GM12874 (cell line): ENCODE measurements around the gene VTI1A.

ENCODE experiments used
- TF ChIP-seq, protein P1 (sequence below): IDR thresholded peaks from 2 replicates; pipeline ENCODE4 v1.5.1; 2011; ENCODE audit warnings: low read depth, mild to moderate bottlenecking, control low read depth, low read length, moderate library complexity; ENCODE audit not compliant: insufficient read depth

VTI1A gene

DNA sequence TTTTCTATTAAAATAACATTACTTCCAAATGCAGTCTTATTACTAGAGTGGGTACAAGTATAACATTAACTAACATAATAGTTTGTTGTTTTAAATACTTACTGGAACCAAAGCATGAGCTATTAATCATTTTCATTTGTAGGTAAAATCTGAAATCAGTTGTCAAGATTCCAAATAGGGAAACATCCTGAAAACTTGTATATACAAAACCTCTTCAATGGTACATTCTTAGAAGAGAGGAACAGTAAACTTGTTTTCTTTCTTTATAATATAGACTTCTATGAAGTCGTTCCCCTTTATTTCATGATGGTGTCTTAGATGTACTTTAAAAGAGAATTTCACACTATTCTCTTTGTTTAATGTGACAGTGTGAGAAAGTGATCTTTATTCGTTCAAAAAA lies 85.9 kb downstream of the VTI1A start:
- TF ChIP-seq, protein P1, sequence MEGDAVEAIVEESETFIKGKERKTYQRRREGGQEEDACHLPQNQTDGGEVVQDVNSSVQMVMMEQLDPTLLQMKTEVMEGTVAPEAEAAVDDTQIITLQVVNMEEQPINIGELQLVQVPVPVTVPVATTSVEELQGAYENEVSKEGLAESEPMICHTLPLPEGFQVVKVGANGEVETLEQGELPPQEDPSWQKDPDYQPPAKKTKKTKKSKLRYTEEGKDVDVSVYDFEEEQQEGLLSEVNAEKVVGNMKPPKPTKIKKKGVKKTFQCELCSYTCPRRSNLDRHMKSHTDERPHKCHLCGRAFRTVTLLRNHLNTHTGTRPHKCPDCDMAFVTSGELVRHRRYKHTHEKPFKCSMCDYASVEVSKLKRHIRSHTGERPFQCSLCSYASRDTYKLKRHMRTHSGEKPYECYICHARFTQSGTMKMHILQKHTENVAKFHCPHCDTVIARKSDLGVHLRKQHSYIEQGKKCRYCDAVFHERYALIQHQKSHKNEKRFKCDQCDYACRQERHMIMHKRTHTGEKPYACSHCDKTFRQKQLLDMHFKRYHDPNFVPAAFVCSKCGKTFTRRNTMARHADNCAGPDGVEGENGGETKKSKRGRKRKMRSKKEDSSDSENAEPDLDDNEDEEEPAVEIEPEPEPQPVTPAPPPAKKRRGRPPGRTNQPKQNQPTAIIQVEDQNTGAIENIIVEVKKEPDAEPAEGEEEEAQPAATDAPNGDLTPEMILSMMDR = no peak

DNA sequence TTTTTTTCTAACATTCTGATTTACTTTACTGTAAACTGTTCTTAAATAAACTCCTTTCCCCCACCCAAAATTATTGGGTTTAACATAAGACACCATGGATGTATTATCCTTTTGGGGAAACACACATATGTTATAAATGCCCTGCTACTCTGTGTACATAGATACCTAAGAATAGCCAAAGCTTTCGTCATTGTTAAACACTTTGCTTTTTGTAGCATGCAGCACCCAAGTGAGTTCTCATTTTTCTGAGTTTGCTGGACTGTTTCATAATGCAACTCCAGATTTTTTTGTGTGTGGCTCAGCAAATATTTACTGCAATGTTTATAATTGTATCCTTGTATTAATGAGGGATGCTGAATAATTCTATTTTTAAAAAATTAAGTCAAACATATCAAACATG lies 86.9 kb downstream of the VTI1A start:
- TF ChIP-seq, protein P1 = no peak

DNA sequence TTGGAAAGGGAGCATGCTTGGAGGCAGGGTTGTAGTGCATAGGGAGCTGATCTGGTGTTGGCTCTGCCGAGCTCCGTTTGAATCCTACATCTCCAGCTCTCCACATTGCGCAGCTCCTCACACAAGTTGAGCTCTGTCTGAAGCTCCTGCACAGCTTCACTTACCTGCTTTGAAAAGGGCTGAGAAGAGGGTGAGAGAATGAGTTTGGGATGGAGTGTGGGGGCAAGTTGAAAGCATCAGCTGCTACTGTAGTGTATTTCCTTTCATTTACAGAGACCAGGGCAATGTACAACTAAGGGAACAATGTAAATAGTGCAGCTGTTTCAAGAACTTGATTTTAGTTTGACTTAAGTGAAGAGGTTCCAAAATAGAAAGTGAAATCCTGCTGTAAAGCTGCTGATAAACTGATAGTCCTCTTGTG lies 88.5 kb downstream of the VTI1A start:
- TF ChIP-seq, protein P1 = no peak

DNA sequence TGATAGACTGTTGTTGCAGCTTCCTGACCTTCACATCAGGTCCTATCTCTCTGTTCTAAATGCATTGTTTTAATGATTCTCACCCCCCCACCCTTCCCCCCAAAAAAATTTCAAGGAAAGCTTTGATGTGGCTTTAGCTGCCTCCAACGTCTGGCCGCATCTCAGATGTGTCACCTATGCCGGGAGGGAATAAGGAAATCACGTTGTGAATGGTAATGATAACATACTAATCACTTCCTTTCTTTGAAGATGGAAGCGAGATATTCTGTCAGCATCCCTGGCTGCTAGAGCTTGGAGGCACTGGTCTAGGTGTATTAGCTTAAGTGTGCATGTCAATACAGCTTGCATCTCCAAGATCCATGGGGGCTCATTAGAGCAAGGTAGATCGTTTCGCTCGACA lies 89.6 kb downstream of the VTI1A start:
- TF ChIP-seq, protein P1 = no peak

DNA sequence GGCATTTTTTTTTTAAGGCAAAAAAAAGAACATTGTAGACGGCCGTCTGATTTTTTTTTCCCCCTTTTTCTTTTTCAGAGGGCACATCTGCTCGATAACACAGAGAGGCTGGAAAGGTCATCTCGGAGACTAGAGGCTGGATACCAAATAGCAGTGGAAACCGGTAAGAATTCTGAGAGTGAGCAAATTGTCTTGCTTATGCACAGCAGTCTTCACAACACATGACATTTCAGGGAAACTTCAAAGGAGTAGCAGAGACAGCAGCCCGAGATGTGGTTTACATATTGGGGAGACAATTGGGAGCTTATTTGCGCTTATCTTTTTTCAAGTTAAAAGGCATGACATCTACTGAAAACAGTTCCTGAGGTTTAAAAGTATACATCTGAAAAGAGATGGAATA lies 91.2 kb downstream of the VTI1A start:
- TF ChIP-seq, protein P1 = no peak

DNA sequence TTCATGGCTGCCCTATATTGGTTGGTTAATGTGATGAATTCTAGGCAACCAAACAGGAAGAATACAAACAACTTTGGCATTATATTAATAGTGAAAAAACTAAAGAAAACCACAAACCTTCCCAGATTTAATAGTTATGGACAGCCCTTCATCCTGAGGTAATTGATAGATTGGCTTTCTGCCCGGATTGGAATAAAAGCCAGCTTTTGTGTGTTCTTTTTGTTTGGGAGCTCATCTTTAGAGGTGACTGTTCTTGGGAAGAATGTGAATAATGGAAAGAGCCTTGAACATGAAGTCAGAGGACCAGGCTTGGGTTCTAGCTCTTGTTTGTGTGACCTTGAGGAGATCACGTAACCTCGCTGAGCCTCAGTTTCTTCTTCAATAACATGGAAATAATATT lies 92.3 kb downstream of the VTI1A start:
- TF ChIP-seq, protein P1 = no peak

DNA sequence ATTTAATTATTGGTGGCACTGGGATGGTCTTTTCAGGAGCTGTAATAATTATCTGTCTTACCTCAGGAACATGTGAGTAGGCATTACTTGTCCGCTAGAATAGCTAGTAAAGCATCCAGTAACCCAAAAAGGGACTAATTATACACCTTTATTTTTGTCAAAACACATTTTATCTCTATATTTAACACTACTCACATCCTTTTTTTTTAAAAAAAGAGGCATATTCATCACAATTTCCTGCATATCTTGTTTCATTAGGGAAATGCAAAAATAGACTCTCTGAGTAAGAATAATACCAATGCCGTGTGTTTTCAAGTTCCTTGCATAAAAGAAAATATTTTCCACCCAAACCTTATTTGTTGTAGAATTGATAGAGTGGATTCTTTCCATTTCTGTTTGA lies 99.5 kb downstream of the VTI1A start:
- TF ChIP-seq, protein P1 = no peak

DNA sequence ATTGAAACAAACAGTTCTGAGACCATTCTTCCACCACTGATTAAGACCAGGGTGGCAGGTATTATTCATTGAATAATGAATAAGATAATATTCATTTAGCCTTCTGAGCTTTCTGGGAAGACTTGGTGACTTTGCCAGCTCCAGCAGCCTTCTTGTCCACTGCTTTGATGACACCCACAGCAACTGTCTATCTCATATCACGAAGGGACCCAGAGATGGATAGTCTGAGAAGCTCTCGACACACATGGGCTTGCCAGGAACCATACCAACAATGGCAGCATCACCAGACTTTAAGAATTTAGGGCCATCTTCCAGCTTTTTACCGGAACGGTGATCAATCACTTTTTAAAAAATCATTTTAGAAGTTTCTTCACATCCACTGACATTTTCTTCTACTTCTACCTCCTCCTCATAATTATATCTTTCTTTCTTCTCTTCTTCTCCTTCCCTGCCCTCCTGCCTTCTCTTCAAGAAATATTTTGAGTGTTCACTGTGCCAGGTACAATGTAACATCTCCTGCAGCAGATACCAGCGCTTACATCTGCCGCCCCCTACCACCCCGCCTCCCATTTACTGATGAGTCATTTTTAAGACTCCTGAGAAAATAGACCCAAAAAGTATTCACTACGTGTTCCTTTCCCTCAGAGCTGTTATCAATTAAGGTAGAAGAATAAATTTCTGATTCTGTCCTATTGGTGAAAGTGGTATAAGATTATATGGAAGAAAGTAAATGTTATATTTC lies 101.7 kb downstream of the VTI1A start:
- TF ChIP-seq, protein P1 = no peak
